Stimulated activated CD8-positive, alpha-beta memory T cell treated with anti-CD3 and anti-CD28 coated beads, Interleukin-4, amount 100 ng/mL, for 1 hour (primary cell): ENCODE measurements around the gene ARL8A.

Experiments
- DNase-seq, 2 donors: peaks; one replicate each; pipeline ENCODE4 v3.0.0-alpha.2; 2020; ENCODE audit warnings: low read depth in 2 of 2, low spot score in 1 of 2

Gene ARL8A

GRCh38 chr1:202084791-202085681 lies 59.5 kb downstream of the ARL8A start:
- no peak for DNase-seq
